ENCODE results near the gene SLC25A26.
"Not testable (repeated sequence)": the region's sequence is repeated elsewhere in the genome, so short reads cannot be mapped to it uniquely, and the experiment has no call there.

DNA sequence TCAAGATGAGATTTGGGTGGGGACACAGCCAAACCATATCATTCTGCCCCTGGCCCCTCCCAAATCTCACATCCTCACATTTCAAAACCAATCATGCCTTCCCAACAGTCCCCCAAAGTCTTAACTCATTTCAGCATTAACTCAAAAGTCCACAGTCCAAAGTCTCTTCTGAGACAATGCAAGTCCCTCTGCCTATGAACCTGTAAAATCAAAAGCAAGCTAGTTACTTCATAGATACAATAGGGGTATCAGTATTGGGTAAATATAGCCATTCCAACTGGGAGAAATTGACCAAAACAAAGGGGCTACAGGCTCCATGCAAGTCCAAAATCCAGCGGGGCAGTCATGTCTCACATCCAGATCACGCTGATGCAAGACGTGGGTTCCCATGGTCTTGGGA, 200.3 kb downstream of the SLC25A26 start:
- TF ChIP-seq POLR2A (IDR thresholded peaks at IDR 0.05): not testable (repeated sequence)
- TF ChIP-seq, protein P1, sequence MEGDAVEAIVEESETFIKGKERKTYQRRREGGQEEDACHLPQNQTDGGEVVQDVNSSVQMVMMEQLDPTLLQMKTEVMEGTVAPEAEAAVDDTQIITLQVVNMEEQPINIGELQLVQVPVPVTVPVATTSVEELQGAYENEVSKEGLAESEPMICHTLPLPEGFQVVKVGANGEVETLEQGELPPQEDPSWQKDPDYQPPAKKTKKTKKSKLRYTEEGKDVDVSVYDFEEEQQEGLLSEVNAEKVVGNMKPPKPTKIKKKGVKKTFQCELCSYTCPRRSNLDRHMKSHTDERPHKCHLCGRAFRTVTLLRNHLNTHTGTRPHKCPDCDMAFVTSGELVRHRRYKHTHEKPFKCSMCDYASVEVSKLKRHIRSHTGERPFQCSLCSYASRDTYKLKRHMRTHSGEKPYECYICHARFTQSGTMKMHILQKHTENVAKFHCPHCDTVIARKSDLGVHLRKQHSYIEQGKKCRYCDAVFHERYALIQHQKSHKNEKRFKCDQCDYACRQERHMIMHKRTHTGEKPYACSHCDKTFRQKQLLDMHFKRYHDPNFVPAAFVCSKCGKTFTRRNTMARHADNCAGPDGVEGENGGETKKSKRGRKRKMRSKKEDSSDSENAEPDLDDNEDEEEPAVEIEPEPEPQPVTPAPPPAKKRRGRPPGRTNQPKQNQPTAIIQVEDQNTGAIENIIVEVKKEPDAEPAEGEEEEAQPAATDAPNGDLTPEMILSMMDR (IDR thresholded peaks at IDR 0.05): not testable (repeated sequence)
